HG03432 (cell line): ENCODE data around the gene PC.

ENCODE experiments used
- ATAC-seq: cut with Tn5 transposase; IDR thresholded peaks from one replicate; pipeline ENCODE4 v1.9.1; 2021; ENCODE audit warnings: mild to moderate bottlenecking, moderate library complexity; ENCODE audit not compliant: unreplicated experiment

The PC gene

DNA sequence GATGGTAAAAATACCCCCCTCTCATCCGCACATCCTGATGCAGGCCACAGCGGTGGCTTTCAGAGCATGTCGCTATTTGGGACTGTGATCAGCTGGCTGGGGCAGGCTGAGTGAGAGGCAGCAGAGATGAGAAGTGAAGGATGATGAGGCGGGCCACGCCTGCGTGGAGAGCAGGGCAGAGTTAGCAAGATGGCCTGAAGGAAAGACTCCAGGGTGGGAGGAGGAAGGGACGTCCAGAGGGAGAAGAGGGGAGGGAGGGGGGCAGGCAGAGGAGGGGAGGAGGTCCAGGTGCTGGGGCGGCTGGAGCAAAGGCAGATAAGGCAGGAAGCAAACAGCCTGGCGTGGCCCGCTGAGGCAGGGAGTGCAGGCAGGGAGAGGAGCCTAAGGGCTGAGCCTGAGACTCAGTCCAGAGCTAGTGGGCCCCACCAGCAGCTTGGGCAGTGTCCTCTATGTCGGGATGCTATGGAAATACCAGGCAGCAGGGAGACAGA lies 72.2 kb downstream of the PC start:
- ATAC-seq: no peak

DNA sequence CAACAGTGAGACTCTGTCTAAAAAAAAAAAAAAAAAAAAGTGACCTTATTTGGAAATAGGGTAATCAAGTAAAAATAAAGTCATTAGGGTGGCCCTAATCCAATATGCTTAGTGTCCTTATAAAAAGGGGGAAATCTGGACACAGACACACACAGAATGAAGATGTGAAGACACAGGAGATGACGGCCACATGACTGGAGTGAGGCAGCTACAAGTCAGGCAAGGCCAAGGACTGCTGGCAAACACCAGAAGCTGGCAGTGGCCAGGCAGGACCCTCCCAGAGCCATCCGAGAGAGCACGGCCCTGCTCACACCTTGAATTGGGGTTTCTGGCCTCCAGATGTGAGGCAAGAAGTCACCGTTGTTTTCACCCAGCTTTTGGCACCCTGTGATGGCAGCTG lies 72.7 kb downstream of the PC start:
- ATAC-seq: no peak

DNA sequence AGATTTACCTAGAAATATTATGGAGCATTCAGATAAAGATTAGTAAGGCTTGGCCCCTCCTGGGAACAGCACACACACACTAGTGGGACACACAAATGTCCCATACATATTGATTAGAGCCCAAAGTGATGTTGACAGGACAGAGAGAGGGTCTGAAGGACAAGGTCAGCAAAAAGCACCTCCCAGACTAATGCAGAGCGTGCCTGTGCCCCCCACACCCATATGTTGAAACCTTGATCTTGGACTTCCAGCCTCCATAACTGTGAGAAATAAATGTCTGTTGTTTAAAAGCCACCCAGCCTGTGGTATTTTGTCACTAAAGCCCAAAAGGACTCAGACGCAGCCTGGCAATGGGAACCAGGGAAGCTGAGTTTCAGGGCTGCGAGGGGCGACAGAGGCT lies 73.7 kb downstream of the PC start:
- no peak for ATAC-seq

DNA sequence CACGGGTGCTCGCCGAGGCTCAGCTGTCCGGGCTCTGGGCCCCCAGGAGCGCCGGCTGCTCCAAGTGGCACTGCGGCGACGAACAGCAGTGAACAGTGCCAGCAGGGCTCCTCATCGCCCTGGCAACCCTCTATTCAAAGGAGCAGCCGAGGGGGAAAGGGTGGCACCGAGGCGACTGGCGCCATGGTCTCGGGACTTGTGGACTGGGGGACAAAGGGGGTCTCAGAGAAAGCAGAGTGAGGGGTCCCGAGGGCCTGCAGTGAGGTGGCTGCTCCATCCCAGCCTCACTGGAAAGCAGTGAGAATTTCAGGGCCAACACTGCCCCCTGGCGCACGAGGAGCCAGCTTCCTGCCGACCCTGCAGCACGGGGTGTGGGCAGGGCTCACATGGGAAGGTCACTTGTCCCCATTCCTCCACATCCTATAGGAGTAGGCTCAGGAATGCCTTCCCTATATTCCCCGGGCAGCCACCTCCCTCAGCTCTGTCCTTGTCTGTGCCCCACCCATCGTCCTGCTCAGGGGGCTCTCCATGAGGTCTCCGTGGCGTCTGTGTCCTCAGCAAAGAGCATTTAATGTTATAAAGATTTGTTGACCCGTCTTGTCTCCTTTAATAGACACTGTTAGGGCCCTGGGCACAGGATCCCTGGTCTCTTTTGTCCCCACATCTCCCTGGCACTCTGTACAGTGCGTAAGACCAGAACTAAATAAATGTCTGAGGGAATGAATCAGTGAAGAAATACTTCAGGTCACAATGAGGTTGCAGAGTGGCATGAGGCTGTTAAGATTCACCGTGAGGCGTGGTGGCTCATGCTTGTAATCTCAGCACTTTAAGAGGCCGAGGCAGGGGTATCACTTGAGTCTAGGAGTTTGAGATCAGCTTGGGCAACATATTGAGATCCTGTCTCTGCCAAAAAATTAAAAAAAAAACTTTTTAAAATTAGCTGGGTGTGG lies 74.9 kb downstream of the PC start:
- ATAC-seq: no peak

DNA sequence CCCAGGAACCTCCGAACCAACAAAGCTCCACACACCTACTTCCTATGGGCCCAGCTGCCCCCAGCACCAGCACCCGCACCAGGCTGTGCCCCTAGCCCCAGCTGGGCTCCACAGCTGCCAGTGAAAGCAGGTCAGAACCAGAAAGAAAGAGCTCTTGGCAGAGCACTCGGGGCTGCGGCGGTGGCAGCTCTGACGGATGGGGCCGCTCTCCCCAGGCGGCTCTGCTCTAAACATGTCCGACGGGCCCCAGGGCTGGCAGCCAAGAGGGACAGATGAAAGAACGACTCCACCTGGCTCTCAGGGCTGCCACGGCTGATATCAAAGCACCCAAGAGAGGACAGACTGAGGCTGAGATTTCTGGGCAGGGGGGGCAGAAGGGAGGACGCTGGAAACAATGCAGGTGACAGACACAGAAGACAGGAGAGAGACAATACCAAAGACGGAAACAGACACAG lies 75.6 kb downstream of the PC start:
- ATAC-seq: no peak

DNA sequence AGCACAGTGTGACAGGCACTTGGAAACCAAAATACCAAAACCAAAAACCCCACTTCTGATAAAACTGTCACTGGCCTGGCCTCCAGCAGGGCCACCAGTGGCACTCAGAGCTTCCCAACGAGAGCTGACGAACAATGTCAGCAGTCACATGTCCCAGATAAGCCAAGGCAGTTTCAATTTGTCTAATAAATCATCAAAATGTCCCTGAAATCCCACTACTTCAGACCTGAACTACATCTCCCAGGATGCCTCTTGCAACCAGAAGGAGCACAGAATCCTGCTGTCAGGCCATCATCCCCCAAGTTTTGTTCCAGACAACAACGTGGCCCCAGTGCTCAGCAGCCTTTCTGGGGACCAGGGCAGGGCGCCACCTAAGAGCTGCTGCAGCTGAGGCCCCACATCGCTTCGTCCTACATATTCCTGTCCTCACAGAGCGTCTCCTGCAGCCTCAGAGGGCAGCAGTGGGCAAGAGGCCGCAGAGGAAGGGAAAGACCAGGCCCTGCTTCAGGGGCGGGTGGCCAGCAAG lies 76.2 kb downstream of the PC start:
- no peak for ATAC-seq

DNA sequence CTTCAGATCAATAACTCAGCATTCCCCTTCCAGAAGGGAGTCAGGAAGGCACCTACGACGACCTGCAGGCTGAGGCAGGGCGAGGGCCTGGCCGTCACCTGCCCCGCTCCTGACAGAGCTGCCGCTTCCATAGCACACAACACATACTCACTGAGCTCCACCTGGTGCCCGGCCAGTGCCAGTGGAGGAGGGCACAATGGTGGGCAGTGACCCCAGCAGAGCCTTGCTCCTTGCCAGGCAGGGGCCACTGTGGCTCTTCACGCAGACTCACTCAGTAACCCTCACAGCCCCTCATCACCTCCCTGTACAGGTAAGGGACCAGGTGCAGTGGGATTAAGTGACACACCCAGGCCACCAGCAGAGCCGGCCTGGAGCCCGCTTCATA lies 76.7 kb downstream of the PC start:
- ATAC-seq: no peak

DNA sequence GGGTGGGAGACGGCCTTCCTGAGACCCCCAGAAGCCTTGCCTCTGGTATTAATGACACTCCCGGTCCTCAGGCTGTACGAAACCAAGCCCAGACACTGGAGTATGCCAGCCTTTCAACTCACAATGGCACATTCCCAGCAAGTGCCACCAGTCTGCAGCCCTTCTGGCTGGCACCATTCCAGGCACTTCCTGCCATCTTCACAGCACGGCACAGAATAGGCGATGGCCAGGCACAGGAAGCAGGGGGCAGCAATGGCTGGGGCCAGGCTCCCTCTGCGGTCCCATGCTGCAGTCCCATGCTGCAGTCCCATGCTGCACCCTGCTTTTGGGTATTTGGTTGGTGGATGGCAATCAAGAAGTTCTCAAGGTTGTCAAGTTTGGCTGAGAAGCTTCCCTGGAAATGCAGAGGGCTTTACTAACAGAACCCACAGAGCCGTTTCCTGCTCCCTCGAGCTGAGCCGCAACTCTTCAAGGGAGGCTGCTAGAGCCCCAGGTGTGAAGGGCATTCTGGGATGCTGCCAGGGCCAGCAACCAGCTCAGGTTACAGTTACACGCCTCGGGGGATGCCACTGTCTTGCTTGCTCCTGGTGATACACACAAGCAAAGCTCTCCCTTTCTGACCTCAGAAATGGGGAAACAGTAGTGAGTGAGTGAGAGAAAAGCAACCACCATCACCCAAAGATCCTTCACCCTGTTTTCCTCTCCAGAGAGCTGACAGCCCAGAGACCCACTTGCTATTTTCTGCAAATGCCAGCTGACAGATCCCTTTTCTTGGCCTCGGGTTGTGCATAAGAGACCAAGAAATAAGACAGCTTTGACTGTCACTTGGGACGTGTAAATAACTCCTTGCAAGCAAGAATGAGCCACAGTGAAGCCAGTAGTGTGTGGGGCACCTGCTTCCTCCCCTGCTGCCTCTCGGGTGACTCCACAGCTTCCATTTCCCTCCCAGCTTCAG lies 77.4 kb downstream of the PC start:
- ATAC-seq: no peak

DNA sequence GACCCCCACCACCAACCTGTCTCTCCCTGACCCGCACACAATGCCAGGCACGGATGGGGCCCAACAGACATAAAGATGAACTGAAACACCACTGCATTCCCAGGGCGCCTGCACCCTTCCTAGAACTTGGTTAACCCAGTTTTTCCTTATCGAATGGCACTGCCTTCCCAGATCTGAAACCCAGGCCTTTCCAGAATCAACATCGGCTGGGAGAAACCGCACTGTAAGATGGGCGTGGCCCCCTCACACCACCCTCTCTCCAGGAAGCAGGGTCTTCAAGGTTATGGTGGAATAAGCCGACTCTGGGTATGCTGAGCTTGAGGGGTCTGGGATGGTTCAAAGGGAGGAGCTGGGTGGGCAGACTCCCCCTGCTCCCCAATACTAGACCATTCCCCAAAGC lies 78.2 kb downstream of the PC start:
- no peak for ATAC-seq

DNA sequence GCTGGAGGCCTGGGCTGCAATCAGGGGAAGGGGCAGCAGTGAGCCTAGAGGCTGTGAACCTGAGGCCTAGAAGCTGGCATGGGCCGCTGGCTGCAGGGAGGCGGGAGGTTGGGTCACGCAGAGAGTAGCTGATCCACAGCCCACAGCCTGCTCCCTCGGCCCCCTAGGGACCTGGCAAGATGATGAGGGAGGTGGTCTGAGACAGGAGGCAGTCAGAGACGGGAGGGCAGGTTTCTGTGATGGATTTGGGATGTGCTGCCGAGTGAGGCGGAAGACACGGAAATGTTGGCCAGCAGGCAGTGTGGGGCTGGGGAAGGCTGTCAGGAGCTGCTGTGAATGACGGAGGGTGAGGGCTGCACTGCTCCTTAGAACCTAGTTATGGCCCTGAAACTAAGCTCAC lies 78.6 kb downstream of the PC start:
- ATAC-seq: no peak

DNA sequence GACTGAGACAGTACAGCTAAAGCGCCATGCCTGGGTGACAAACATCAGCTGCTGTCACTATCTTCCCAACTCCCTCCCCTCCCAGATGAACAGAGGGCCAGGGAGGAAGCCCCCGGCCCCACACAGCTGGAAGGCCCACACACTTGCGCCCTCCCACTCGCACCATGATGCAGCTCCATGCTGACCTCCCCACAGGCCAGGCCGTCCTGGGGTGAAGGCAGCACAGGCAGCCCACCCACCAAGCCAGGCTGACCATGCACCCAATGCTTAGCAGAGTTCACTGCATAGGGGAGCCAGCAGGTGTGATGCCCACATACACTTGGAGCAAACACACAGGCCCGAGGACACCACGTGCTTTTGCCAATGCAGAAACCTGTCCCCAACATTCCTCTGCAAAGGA lies 79.2 kb downstream of the PC start:
- ATAC-seq: no peak

DNA sequence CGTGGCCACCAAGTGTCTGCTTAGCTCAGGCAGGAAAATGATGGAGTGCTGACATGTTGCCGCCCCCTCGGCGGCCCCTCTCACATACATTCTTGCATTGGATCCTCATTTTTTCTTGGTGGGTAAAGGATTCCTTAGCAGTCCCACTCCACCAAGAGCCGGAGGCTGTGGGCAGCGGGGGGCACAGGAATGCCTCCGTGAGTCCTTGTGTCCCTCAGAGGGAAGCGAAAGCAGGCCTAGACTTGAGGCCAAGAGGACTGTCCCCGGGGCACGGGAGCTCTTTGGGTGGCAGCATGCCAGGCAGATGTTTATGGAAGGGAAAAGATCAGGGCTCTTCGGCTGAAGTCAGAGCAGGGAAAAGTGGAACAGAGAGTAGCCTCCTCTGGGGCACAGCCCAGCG lies 79.7 kb downstream of the PC start:
- no peak for ATAC-seq

DNA sequence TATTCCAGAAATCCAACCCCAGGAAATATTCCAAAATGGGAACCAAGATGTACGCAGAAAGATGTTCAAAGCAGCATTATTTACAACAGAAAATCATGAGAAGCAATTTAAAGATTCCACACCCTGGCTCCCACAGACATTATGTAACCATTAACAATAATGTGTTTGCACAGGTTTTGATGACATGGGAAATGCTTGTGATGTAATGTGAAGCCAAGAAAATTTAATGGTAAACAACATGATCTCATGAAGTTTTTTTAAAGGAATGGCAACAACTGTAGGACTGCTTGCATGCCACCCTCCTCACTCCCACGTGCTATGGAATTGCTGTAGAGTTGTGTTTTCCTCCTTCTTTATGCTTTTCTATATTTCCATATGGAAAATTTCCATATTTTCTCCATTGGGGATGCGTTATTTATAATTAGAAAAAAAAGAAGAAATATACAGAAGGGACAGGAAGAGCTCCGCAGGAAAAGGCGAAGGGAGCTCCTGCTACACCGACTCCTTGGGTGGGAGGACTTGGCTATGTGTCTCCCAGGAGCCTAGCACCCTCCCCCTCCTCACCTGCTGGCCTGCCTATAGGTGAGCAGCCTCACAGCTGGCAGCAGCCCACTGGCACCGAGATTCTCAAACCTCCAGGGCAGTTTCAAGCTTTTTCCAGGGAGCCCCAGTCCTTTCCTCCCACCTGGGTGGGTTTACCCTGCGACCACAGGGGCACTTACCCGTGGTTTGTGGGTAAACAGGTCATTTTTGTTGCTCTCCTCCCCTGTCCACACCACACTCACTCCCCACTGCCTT lies 80.4 kb downstream of the PC start:
- no peak for ATAC-seq

DNA sequence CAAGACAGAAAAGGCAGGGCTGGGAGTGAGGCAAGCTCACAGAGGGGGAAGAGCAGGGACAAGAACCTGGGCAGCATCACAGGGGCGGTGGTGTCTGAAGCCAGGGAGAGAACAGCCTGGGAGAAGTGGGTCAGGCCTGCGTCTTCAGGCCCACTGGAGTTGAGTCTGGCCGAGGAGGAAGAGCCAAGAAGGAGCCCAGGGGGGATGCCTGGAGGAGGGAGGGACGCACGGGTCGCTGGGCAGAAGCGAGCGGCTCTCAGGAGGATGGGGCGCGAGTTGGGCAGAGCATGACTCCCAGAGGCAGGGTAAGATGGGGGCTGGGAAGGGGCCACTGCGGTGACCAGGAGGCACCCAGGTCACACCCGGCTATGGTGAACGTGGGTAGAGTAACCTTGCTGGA lies 82.8 kb downstream of the PC start:
- no peak for ATAC-seq

DNA sequence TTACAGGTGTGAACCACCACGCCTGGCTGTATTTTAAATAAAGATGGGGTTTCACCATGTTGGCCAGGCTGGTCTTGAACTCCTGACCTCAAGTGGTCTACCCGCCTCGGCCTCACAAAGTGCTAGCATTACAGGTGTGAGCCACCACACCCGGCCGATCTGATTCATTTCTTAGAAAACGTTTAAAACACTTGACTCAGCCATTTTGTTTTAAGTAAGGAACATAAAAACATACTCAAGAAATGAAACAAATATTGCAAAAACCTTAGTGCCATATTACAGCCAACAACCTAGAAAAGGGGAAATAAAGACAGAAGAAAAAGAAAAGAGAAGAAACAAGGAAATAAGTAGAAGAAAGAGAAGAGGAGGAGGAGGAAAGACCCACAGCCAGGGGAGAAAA lies 84.0 kb downstream of the PC start:
- ATAC-seq: no peak

DNA sequence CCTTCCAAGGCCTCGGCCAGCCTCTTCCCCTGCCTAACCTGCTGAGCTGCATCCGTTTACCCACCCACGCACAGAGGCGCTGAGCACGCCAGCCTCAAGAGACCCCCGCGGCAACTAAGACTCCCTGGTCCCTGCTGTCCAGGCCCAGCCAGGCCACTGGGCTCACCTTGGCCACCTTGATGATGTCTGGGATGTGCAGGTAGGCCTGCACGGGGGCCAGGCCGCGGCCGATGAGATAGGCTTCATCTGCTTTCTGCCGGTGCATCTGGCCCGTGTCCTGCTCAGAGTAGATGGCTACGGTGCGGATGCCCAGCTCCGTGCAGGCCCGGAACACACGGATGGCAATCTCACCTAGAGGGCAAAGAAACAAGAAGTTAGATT lies 86.7 kb downstream of the PC start:
- ATAC-seq: no peak

DNA sequence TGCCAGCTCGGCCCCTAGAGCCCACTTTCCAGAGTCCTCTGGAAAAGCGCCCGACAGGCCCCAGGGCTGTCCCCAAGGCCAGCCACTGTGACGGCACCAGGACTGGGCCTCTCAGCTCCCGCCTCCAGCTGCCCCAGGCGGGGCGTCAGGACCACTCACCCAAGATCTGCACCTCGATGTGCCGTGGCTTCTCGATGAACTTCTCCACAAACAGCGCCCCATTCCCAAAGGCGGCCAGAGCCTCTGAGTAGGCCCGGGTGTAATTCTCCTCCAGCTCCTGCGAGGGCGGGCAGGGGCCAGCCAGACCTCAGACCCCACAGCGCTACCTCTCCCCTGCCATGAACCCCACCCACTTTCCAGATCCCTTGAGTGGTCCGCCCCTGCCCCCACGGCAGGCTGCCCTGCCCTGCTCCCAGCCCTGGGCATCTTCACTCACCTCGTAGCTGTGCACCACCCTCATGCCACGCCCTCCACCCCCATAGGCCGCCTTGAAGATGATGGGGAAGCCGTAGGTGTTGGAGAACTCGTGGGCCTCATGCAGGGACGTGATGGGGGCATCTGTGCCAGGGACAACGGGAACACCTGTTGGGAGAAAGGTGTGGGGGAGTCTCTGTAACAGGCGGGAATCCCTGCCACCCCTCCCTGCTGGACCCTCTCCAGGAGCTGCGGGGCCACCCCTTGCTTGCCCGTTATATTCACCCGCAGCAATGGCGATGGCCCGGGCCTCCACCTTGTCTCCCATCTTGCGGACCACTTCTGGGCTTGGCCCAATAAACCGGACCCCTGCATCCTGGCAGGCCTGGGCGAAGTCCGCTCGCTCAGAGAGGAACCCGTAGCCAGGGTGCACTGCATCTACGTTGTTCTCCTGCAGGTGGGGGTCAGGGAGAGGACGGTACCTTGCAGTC lies 87.3 kb downstream of the PC start:
- no peak for ATAC-seq

DNA sequence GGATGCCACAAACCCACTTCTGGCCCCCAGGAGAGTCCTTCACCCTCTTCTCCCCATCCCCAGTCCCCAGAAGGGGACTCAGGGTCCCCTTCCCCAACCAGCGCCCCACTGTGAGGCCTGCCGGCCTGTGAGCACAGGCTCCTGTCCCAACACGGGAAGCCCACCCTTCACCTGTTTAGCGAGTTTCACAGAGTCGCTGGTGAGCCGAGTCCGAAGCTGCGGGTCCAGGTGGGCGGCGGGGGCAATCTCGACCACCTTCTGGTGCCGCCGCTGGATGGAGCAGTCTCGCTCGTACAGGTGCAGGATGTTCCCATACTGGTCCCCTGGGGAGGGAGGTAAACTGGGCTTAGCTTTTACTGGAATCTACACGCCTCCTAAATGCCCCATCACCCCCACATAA lies 88.1 kb downstream of the PC start:
- ATAC-seq: no peak

DNA sequence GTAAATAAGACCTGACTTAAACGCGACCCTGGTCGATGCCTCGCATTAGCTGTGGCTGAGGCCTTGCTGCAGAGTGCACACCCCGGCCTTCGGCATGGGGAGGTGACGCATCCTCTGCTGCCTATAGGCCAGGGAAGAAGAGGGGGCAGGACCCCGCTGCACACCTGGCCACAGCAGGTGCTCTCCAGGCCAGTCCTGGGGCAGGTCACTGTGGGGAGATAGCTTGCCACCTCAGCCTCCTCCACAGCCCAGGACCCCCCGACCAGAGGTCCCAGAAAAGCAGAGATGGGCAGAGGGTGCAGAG lies 88.7 kb downstream of the PC start:
- ATAC-seq: no peak
